SU-DHL-6 (cell line): Measurements from ENCODE around the gene OR5AP2.

Experiments used
- CTCF ChIP-seq: fragments of 200-600 bp; sonication (generic); IDR thresholded peaks from one replicate; pipeline ENCODE4 v1.5.1; 2017; ENCODE audit warnings: antibody characterized with exemption, mild to moderate bottlenecking, low read length, moderate library complexity; ENCODE audit not compliant: insufficient read depth, poor library complexity, severe bottlenecking
- EZH2phosphoT487 ChIP-seq: fragments of 200-600 bp; sonication (generic), shearing (Covaris generic); conservative IDR thresholded peaks from 2 replicates; pipeline ENCODE4 v1.6.1; 2018; ENCODE audit warnings: mild to moderate bottlenecking, antibody characterized with exemption, low read length, moderate library complexity, mixed read lengths

- no peak for TF ChIP-seq CTCF
- no peak for TF ChIP-seq EZH2phosphoT487
Observed at GRCh38 chr11:56625946-56626345, 16.3 kb downstream of the OR5AP2 start.
